ENCODE data around the gene MRPS26.
A peak's percentile ranks its signal among the peaks of the same experiment; 100 is the strongest.
"Not testable (repeated sequence)": the region's sequence is repeated elsewhere in the genome, so short reads cannot be mapped to it uniquely, and the experiment has no call there.

The MRPS26 gene

GRCh38 chr20:3051385-3052019, 5.7 kb downstream of the MRPS26 start:
- no peak for TF ChIP-seq CTCF (conservative IDR thresholded peaks at IDR 0.05; ENCODE audit: low read depth, low read length)
- DNase-seq (ENCODE audit: low read depth), result no peak
- no peak overlapping the region for H3K4me3 ChIP-seq (ENCODE audit: low read length)

DNA sequence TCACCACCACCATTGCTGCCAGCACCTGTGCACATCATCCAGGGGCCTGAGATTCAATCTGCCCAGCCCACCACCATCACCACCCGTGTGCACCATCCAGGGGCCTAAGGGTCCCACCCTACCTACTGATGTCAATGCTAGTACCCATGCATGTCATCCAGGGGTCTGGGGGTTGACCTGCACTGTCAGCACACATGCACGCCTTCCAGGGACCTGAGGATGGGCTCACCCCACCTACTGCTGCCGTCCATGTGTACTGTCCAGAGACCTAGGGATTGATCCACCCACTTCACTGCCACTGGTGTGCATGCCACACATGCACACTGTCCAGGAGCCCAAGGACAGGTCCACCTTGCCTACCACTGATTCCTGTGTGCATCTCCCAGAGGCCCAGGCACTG, 13.6 kb downstream of the MRPS26 start:
- no peak for TF ChIP-seq CTCF (conservative IDR thresholded peaks at IDR 0.05; ENCODE audit: low read depth, low read length)

GRCh38 chr20:3064119-3064518, 18.3 kb downstream of the MRPS26 start:
- not testable (repeated sequence) for DNase-seq (ENCODE audit: low read depth)

More for the DNA sequence above, 13.6 kb downstream of the MRPS26 start:
- no peak for DNase-seq (ENCODE audit: low read depth)
- H3K4me3 ChIP-seq (ENCODE audit: low read length), result no peak overlapping the region

DNA sequence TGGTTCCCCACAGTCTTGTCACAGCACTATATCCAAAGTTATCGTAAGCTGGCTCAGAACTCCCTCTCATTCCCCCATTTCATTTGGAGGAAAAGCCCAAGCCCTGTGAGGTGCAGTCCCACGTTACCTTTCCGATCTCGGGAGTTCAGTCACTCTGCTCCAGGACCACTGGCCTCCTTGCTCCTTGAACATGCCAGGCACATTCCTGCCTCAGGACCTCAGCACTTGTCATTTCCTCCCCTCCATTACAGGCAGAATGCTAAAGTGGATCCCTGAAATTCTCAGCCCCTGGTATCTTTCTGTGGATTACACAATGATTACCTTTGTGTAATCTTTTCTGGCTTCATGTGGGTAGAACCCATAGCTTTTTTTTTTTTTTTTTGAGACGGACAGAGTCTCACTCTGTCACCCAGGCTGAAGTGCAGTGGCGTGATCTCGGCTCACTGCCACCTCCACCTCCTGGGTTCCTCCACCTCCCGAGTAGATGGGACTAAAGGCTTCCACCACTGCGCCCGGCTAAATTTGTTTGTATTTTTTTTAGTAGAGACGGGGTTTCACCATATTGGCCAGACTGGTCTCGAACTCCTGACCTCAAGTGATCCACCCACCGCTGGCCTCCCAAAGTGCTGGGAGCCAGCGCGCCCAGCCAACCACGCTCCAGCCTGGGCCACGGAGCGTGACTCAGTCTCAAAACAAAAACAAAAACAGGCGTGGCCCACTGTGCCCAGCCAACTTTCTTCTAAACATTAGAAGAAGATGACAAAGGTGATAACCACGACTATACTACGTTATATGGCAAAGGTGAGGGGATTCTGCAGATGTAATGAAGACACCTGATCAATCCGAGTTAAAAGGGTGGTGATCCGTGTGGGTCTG, 21.5 kb downstream of the MRPS26 start:
- TF ChIP-seq CTCF (conservative IDR thresholded peaks at IDR 0.05; ENCODE audit: low read depth, low read length), result no peak

More at GRCh38 chr20:3064119-3064518, 18.3 kb downstream of the MRPS26 start:
- H3K4me3 ChIP-seq (ENCODE audit: low read length), result not testable (repeated sequence)

GRCh38 chr20:3068075-3068474, 22.2 kb downstream of the MRPS26 start:
- DNase-seq (ENCODE audit: low read depth), result no peak
- no peak for TF ChIP-seq CTCF (conservative IDR thresholded peaks at IDR 0.05; ENCODE audit: low read depth, low read length)
- no peak overlapping the region for H3K4me3 ChIP-seq (ENCODE audit: low read length)

More for the DNA sequence above, 21.5 kb downstream of the MRPS26 start:
- H3K4me3 ChIP-seq (ENCODE audit: low read length), result no peak overlapping the region
- no peak for DNase-seq (ENCODE audit: low read depth)

GRCh38 chr20:3068986-3069900, 23.4 kb downstream of the MRPS26 start:
- no peak overlapping the region for H3K4me3 ChIP-seq (ENCODE audit: low read length)
- no peak for DNase-seq (ENCODE audit: low read depth)
- peak; percentile 32 for TF ChIP-seq CTCF (conservative IDR thresholded peaks at IDR 0.05; ENCODE audit: low read depth, low read length)

DNA sequence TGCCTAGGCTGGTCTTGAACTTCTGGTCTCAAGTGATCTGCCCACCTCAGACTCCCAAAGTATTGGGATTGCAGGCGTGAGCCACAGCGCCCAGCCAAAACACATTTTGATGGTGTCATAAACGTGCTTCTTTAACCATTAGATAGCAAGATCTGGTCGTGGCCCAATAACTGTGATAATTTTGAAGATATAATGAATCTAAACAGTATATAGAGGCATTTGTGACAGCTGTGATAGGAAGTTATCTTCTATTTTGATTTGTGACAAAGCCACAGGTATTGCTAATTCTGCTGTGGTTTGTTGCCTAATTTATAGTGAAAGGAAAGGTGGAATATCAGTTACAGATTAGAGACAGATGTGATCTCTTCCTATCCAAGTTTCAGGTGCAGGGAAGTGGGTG, 24.9 kb downstream of the MRPS26 start:
- no peak for TF ChIP-seq CTCF (conservative IDR thresholded peaks at IDR 0.05; ENCODE audit: low read depth, low read length)
- DNase-seq (ENCODE audit: low read depth), result no peak
- no peak overlapping the region for H3K4me3 ChIP-seq (ENCODE audit: low read length)
